ENCODE results near the gene SPARCL1.
"Not testable (repeated sequence)": the region's sequence is repeated elsewhere in the genome, so short reads cannot be mapped to it uniquely, and the experiment has no call there.

The SPARCL1 gene

GRCh38 chr4:87529187-87529586 lies at the start of gene SPARCL1:
Gene SPARCL1 (minus strand): TSS chr4:87529376. CDS start chr4:87499574, 29,802 bp downstream.
- DNase-seq (ENCODE audit: low read depth), result no peak

GRCh38 chr4:87575983-87576382 lies 46.8 kb upstream of the SPARCL1 start:
- DNase-seq (ENCODE audit: low read depth), result no peak

- no peak for DNase-seq (ENCODE audit: low read depth)
Measured at GRCh38 chr4:87575408-87575807, 46.2 kb upstream of the SPARCL1 start.

GRCh38 chr4:87574996-87575395 lies 45.8 kb upstream of the SPARCL1 start:
- peak; percentile 35 for DNase-seq (ENCODE audit: low read depth)

- DNase-seq (ENCODE audit: low read depth), result not testable (repeated sequence)
Measured at GRCh38 chr4:87574376-87574775, 45.2 kb upstream of the SPARCL1 start.

- DNase-seq (ENCODE audit: low read depth), result no peak
Measured at GRCh38 chr4:87570290-87570805, 41.2 kb upstream of the SPARCL1 start.

- DNase-seq (ENCODE audit: low read depth), result no peak
Measured at GRCh38 chr4:87567191-87567590, 38.0 kb upstream of the SPARCL1 start.

- no peak for DNase-seq (ENCODE audit: low read depth)
Measured at GRCh38 chr4:87566276-87566675, 37.1 kb upstream of the SPARCL1 start.

GRCh38 chr4:87565746-87566145 lies 36.6 kb upstream of the SPARCL1 start:
- no peak for DNase-seq (ENCODE audit: low read depth)

GRCh38 chr4:87560802-87561201 lies 31.6 kb upstream of the SPARCL1 start:
- no peak for DNase-seq (ENCODE audit: low read depth)

- no peak for DNase-seq (ENCODE audit: low read depth)
Measured at GRCh38 chr4:87559090-87559837, 30.1 kb upstream of the SPARCL1 start.

- no peak for DNase-seq (ENCODE audit: low read depth)
Measured at GRCh38 chr4:87557348-87557747, 28.2 kb upstream of the SPARCL1 start.

- DNase-seq (ENCODE audit: low read depth), result peak; percentile 70
Measured at GRCh38 chr4:87555773-87556619, 26.8 kb upstream of the SPARCL1 start.

- DNase-seq (ENCODE audit: low read depth), result no peak
Measured at GRCh38 chr4:87553182-87553581, 24.0 kb upstream of the SPARCL1 start.

GRCh38 chr4:87551361-87551760 lies 22.2 kb upstream of the SPARCL1 start:
- no peak for DNase-seq (ENCODE audit: low read depth)

GRCh38 chr4:87547016-87547708 lies 18.0 kb upstream of the SPARCL1 start:
- no peak for DNase-seq (ENCODE audit: low read depth)

GRCh38 chr4:87545052-87545451 lies 15.9 kb upstream of the SPARCL1 start:
- no peak for DNase-seq (ENCODE audit: low read depth)

GRCh38 chr4:87543835-87544461 lies 14.8 kb upstream of the SPARCL1 start:
- peak; percentile 62 for DNase-seq (ENCODE audit: low read depth)

GRCh38 chr4:87542734-87543312 lies 13.6 kb upstream of the SPARCL1 start:
- DNase-seq (ENCODE audit: low read depth), result no peak

- no peak for DNase-seq (ENCODE audit: low read depth)
Measured at GRCh38 chr4:87541956-87542709, 13.0 kb upstream of the SPARCL1 start.

GRCh38 chr4:87541521-87541920 lies 12.3 kb upstream of the SPARCL1 start:
- DNase-seq (ENCODE audit: low read depth), result no peak

All from ELR (cell line).